ENCODE results near the gene MPPED2.

DNA sequence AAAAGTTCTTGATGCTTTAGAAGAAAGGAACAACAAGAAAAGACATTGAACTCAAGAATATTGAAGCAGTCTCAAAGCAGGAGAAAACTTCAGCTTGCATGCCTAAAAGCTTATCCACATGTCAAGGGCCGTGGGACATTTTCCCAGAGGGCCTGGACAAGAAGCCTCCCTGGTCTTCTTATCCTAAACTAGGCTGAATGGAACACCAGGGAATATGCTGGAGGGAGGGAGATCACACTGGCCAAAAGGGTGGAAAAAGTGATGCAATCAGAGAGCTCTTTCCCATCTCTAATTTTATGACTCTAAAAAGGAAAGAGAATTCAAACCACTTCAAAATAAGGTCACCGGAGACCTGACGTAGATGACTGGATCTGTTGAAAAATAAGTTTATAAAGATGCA is 107.2 kb downstream of the MPPED2 start:
- TF ChIP-seq EP300 (IDR thresholded peaks at IDR 0.05), result peak in 1 of 2 donors; percentile 44
- TF ChIP-seq, protein P1, sequence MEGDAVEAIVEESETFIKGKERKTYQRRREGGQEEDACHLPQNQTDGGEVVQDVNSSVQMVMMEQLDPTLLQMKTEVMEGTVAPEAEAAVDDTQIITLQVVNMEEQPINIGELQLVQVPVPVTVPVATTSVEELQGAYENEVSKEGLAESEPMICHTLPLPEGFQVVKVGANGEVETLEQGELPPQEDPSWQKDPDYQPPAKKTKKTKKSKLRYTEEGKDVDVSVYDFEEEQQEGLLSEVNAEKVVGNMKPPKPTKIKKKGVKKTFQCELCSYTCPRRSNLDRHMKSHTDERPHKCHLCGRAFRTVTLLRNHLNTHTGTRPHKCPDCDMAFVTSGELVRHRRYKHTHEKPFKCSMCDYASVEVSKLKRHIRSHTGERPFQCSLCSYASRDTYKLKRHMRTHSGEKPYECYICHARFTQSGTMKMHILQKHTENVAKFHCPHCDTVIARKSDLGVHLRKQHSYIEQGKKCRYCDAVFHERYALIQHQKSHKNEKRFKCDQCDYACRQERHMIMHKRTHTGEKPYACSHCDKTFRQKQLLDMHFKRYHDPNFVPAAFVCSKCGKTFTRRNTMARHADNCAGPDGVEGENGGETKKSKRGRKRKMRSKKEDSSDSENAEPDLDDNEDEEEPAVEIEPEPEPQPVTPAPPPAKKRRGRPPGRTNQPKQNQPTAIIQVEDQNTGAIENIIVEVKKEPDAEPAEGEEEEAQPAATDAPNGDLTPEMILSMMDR (IDR thresholded peaks at IDR 0.05), result no peak

Measured in tibial nerve (tissue), 4 donors.